Hepatic stellate cell (primary cell): ENCODE measurements around the gene TNFSF13B.

Source experiments
- DNase-seq: peaks from one replicate; pipeline ENCODE4 v3.0.0; 2011; ENCODE audit warnings: low spot score

TNFSF13B gene

GRCh38 chr13:108350579-108350978 is 81.1 kb downstream of the TNFSF13B start:
- no peak for DNase-seq

GRCh38 chr13:108352599-108352998 is 83.1 kb downstream of the TNFSF13B start:
- no peak for DNase-seq

GRCh38 chr13:108357228-108357627 is 87.7 kb downstream of the TNFSF13B start:
- no peak for DNase-seq
